Right lung (tissue), 10 donors: ENCODE results near the gene MAPK8IP2. TPM values are rescaled to one million over a fixed set of nuclear protein-coding genes. Genes with fewer than 3 reads are reported as not detected.

Experiments used
- DNase-seq, 2 donors: peaks; one replicate each; pipeline ENCODE4 v3.0.0-alpha.2; 2013
- long read RNA-seq, 8 donors: transcript quantifications; one replicate each; lab custom pipeline, GENCODE V29; 2026
- polyA plus RNA-seq, 5 donors: library from polyadenylated mRNA; unstranded; fragments of 120-200 nt; gene quantifications; one replicate each; pipeline versions ENCODE4 v1.2.1 to v1.2.3, GENCODE V29; 2013; ENCODE audit warnings: inconsistent platforms in 1 of 5, low replicate concordance in 1 of 5; ENCODE audit not compliant: insufficient read length in 5 of 5, insufficient read depth in 1 of 5

The MAPK8IP2 gene
- polyA plus RNA-seq = 1 to 10 TPM in 1 of 5 donors, under 1 TPM in 4; 0.56 to 1.1 (median 0.85) TPM
- long read RNA-seq, donor 1 = 0 reads
- long read RNA-seq, donor 2 = 0 reads
- long read RNA-seq, donor 3 = 0 reads
- long read RNA-seq, donor 4 = 0 reads
- long read RNA-seq, donor 5 = 0 reads
- long read RNA-seq, donor 6 = 0 reads
- long read RNA-seq, donor 7 = 0 reads
- long read RNA-seq, donor 8 = 0 reads

- no peak for DNase-seq
These were observed at the start of gene MAPK8IP2 for GRCh38 chr22:50600538-50600937. TSS of gene MAPK8IP2 (plus strand) at chr22:50600793. CDS start at chr22:50600819, 26 bp downstream.

- DNase-seq = no peak
These were observed 49.3 kb upstream of the MAPK8IP2 start for GRCh38 chr22:50551160-50551752.

DNA sequence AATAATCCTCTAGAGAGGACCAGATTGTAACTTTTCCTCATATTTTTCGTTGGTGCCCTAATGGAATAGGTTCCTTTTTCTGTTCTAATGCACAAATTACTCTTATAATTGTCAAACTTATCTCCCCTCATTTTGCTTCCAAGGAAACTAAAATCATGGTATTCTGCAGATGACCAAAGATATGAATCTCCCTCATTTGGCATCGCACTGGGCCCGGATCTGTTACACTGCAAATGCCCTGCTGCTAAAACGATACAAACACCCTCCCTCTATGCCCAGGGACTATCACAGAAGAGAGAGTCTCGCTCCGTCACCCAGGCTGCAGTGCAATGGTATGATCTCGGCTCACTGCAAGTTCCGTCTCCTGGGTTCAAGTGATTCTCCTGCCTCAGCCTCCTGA is 47.3 kb upstream of the MAPK8IP2 start:
- no peak for DNase-seq

- DNase-seq = no peak
These were observed 43.9 kb upstream of the MAPK8IP2 start for GRCh38 chr22:50556703-50557102.

GRCh38 chr22:50560034-50560433 is 40.6 kb upstream of the MAPK8IP2 start:
- DNase-seq = no peak

DNA sequence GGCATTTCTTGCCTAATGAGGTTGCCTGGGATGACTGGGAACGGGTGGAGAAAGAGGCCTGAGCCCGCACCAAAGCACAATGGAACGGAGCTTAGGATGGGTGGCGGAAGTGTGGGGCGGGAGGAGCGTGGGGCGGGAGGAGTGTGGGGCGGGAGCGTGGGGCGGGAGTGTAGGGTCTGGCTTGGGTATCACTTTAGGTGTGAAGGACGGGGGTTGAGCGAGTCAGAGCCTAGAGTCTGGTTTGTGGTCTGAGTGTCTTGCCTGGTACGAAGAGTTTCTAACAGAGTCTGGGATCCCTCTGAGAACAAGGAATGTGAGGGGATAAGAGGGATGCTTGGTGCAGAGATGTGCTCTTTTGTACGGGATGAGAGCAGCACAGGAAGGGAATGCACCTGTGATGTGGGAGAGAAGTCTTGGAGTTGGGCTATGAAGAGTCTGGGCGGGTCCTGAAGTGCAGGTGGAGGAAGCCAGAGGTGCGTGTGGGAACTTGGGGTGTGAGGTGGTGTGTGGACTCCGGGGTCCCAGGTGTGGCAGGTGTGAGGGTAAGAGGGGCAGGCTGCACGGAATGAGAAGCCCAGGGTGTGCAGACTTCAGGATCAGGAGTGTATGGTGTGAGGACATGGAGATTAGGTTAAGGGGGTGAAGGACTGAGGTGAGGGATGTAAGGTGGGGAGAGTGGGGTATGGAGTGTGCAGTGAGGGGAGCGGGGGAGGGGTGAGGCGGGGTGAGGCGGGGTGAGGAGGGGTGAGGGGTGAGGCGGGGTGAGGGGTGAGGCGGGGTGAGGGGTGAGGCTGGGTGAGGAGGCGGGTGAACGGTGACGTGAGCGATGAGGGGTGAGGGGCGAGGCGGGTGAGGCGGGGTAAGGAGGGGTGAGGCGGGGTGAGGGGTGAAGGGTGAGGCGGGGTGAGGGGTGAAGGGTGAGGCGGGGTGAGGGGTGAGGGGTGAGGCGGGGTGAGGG is 38.9 kb upstream of the MAPK8IP2 start:
- no peak for DNase-seq

GRCh38 chr22:50562523-50563412 is 37.8 kb upstream of the MAPK8IP2 start, which contains the start of gene SYCE3:
TSS of gene SYCE3 (minus strand) at chr22:50562919. CDS start at chr22:50556405, 6,514 bp downstream.
- DNase-seq = peak; percentile 91 to 92

- DNase-seq = no peak
These were observed 37.0 kb upstream of the MAPK8IP2 start for GRCh38 chr22:50563413-50564160.

GRCh38 chr22:50564289-50564688 is 36.3 kb upstream of the MAPK8IP2 start:
- no peak for DNase-seq

GRCh38 chr22:50567721-50568252 is 32.8 kb upstream of the MAPK8IP2 start:
- no peak for DNase-seq

GRCh38 chr22:50568626-50569025 is 32.0 kb upstream of the MAPK8IP2 start:
- DNase-seq = no peak

DNA sequence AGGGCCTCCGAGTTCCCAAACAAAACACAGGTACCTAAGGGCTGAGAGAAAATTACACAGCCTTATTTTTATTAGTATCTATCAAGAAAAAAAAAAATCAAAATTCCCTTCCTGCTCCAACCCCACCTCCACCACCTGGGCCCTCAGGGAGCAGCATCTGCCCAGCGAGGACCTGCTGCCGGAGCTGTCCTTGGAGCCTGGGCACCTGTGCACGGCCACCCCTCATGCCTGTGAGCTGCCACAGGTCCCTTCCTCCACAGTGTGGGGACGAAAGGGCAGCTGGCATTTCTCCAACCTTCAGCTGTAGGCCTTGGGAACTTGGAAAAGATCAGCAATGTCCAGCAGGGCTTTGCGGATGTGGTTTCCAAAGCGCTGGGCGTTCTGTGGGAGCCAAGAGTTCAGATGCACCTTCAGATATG is 31.5 kb upstream of the MAPK8IP2 start:
- DNase-seq = no peak

- no peak for DNase-seq
These were observed 30.6 kb upstream of the MAPK8IP2 start for GRCh38 chr22:50569896-50570535.

DNA sequence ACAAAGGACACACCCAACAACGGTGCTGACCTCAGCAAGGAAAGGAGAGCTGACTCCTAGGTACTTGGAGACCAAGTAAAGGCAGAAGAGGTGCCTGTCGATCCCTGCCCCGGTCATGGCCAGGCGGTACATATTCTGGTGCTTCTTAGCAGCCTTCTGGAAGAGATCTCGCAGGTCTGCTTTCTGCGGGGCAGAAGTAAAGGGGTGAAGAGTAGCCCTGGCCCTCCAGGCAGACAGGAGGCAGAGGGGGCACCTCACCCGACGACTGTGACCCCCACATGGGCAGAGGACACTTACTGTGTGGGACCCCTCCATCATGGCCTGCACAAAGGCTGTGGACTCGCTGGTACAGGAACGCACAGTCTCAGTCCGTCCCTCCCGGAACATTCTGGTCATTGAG is 29.7 kb upstream of the MAPK8IP2 start:
- DNase-seq = no peak

DNA sequence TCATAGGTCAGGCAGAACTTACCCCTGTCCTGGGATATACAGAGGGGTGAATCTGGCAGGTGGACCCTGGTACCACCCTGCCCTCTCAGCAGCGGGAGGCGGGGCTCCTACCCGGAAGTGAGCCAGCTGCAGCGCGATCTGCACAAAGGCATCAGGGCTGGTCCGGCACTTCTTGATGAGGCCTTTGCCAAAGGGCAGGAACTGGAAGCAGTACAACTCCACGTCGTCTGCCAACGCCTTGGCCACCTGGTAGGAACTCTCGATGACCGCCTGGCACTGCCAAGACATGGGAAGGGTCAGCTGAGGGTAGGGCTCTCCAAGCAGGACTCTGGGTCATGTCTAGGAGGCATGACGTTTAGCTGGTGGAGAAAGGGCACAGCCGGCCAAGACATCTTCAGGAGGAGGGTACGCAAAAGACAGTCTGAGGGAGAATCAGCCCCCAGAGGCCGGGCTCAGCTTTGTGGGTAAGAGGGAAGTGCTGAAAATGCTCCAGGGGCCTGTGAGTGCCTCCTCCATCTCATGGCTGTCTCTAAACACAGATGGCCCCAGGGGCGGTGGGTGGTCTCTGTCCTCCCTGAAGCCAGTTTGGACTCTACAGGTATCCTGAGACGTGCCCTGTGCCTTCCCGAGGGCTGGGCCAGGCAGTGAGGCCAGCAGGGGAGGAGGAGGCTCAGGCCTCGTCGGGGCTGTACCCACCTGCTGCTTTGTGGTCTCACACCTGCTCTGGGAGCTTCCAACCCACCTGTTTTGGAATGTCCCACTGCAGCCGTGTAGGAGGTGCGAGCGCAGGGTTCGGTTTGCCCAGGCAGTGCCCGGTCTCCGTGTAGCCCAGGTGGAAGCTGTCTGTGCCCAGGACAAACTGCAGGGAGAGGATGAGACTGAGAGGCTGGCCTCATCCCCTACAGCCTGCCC is 29.1 kb upstream of the MAPK8IP2 start:
- no peak for DNase-seq

DNA sequence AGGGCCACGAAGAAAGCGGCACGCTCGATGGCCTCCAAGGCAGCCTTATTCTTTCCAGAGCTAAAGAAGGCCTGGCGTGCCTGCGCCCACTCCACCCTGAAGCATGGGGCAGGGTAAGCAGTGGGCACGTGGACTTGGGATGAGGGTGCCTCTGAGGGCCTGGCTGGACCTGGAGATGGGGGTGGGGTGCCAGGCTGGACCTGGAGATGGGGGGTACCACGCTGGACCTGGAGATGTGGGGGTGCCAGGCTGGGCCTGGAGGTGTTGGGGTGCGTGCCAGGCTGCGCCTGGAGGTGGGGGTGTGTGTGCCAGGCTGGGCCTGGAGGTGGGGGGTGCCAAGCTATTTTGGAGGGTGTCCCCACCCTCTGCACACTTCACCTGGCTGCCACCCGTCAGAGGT is 27.6 kb upstream of the MAPK8IP2 start:
- no peak for DNase-seq

- DNase-seq = no peak
These were observed 26.9 kb upstream of the MAPK8IP2 start for GRCh38 chr22:50573491-50574382.

- DNase-seq = no peak
These were observed 26.2 kb upstream of the MAPK8IP2 start for GRCh38 chr22:50574383-50574755.
